Measurements from ENCODE around the gene KCNAB1. TPM values are rescaled to one million over a fixed set of nuclear protein-coding genes. Genes with fewer than 3 reads are reported as not detected.

Gene KCNAB1
- total RNA-seq, 2 donors from 2014 or later, result 0.07 to 0.74 TPM

DNA sequence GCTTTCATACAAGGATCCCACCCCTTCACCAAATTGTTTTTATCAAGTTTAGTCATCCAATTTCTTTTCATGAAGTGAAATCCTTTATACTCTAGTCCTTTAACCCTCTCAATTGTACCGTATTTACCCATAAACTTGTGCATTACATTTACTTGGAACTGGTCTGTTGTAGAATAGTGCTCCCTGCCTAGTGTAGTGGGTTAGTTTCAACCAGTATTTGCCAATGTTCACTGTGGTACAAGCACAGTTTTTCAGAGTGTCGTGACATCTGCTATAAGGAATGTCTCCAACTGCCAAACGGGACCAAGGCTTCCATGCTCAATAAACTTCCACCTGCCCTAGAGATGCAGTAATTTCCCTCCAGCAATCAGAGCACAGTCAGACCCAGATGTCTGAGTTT, 211.9 kb downstream of the KCNAB1 start:
- H3K27me3 ChIP-seq, result no peaks in the 10 kb centered on the region
- H3K36me3 ChIP-seq, result no peaks in the 10 kb centered on the region
- H3K9ac ChIP-seq (ENCODE audit: low read depth in 2 of 2, low read length in 2 of 2), result no peak overlapping the region
- no peak overlapping the region for H3K27ac ChIP-seq
- H3K4me1 ChIP-seq, result no peaks in the 10 kb centered on the region
- H3K9me3 ChIP-seq, result no peaks in the 10 kb centered on the region
- intact Hi-C loops (cut with DNase I), result no loop called here
- H3K4me3 ChIP-seq, result no peak overlapping the region
- TF ChIP-seq, protein P1, sequence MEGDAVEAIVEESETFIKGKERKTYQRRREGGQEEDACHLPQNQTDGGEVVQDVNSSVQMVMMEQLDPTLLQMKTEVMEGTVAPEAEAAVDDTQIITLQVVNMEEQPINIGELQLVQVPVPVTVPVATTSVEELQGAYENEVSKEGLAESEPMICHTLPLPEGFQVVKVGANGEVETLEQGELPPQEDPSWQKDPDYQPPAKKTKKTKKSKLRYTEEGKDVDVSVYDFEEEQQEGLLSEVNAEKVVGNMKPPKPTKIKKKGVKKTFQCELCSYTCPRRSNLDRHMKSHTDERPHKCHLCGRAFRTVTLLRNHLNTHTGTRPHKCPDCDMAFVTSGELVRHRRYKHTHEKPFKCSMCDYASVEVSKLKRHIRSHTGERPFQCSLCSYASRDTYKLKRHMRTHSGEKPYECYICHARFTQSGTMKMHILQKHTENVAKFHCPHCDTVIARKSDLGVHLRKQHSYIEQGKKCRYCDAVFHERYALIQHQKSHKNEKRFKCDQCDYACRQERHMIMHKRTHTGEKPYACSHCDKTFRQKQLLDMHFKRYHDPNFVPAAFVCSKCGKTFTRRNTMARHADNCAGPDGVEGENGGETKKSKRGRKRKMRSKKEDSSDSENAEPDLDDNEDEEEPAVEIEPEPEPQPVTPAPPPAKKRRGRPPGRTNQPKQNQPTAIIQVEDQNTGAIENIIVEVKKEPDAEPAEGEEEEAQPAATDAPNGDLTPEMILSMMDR (IDR thresholded peaks at IDR 0.05), result no peak
- no peak for DNase-seq

DNA sequence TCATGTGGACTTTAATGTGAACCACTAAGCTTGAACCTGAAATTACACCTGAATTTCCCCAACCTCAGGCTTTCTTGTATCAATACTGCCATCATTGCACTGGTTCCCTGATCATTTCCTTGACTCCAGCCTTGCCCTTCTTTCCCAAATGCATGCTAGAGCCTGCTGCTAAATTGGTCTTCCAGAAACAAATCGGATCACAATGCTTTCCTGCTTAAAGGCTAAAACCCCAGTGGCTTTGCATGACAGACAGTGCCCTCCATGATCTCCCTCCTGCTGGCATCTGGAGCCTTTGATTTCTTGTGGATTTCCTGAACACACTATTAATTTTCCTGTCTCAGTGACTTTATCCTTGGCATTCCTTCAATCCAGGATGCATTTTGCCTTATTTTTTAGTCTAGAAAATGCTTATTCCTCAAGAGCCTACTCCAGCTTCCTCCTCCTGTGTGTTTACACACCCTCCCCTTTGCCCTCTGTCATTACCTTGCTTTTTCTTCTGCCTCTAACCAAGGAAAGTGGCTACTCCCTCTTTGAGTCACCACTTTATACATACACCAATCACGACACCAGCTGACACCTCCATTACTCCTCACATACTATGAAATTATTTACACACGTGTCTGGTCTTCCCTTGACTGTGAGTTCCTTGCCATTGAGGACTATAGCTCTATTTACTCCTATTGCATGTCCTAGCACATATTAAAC, 214.6 kb downstream of the KCNAB1 start:
- Histone ChIP-seq H3K36me3 (no peaks in the 10 kb centered on the region), H3K9me3 (no peaks in the 10 kb centered on the region)

DNA sequence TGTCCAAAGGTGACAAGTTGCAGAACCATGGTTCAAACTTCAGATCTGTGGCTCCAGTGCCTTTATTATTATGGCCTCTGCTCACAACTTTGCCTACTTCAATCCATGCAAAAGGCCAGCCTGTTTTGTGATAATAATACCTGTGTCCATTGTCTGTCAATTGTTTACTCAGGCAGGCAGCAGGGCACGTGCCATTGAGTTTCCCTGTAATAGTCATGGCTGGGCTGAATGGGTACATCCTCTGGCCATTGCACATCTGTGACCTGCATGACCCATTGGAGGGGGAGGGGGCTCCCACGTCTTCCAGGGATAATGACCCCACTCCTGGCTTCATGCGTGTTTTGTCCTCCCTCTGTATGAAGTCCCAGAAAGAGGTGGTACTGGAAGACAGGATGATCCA, 219.1 kb downstream of the KCNAB1 start:
- H3K9ac ChIP-seq (ENCODE audit: low read depth in 2 of 2, low read length in 2 of 2), result no peak overlapping the region
- intact Hi-C loops (cut with DNase I), result no loop called here
- H3K27me3 ChIP-seq, result no peaks in the 10 kb centered on the region
- TF ChIP-seq, protein P1 (IDR thresholded peaks at IDR 0.05), result no peak
- DNase-seq, result no peak
- H3K27ac ChIP-seq, result no peak overlapping the region
- no peaks in the 10 kb centered on the region for H3K9me3 ChIP-seq
- no peaks in the 10 kb centered on the region for H3K36me3 ChIP-seq
- no peaks in the 10 kb centered on the region for H3K4me1 ChIP-seq
- H3K4me3 ChIP-seq, result no peak overlapping the region

More for the DNA sequence above, 214.6 kb downstream of the KCNAB1 start:
- DNase-seq, result peak; percentile 30
- Histone ChIP-seq H3K9ac (ENCODE audit: low read depth in 2 of 2, low read length in 2 of 2) (no peak overlapping the region), H3K27ac (no peak overlapping the region), H3K27me3 (no peaks in the 10 kb centered on the region), H3K4me1 (no peaks in the 10 kb centered on the region), H3K4me3 (no peak overlapping the region)
- intact Hi-C loops (cut with DNase I), result no loop called here
- TF ChIP-seq, protein P1 (IDR thresholded peaks at IDR 0.05), result no peak

DNA sequence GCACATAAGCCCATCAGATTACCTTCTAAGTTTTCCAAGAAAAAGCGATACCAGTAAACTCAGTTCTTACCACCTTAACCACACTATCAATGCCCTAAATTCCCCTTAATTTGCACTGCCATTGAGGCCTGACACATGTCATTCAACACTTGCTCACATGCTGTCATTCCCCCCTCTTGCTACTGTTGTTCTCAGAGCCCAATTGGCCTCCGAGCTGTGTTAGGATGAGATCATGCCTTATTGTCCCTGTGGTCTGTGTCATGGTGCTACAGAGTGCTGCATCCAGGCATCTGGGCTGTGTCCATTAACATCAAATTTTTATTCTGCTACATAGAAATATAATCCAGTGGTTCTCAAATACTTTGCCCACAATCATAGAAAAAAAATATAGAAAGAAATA, 221.0 kb downstream of the KCNAB1 start:
- TF ChIP-seq, protein P1 (IDR thresholded peaks at IDR 0.05), result no peak
- no peaks in the 10 kb centered on the region for H3K27me3 ChIP-seq
- no peaks in the 10 kb centered on the region for H3K4me1 ChIP-seq
- no peak overlapping the region for H3K27ac ChIP-seq
- H3K9ac ChIP-seq (ENCODE audit: low read depth in 2 of 2, low read length in 2 of 2), result no peak overlapping the region
- H3K4me3 ChIP-seq, result no peak overlapping the region
- DNase-seq, result no peak
- intact Hi-C loops (cut with DNase I), result no loop called here
- H3K9me3 ChIP-seq, result no peaks in the 10 kb centered on the region
- no peaks in the 10 kb centered on the region for H3K36me3 ChIP-seq

DNA sequence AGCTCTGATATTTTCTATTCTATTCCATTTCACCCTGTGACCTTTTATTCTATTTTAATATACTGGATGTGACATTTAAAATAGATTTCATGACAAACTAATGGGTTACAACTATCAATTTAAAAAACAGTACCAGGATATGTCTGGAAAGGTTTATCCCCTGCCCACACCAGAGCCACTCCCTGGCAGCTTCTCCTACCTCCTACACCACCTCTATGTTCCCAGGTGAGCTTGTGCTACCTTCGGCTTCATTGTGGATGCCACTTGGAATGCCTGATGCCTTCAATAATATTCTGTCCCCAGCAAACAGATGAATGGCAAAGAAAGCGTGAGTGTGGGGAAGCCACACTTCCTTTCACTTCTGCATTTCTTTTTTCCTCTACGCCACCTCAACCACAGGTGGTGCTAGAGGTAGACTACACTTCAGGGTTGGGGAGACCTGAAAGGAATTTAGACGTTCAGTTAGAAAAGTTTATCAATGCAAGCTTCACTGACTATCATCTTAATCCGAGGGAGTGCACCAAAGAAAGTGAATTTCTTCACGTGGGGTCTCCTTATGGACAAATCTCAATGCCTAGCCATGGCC, 221.5 kb downstream of the KCNAB1 start:
- Histone ChIP-seq H3K36me3 (no peaks in the 10 kb centered on the region), H3K27ac (no peak overlapping the region), H3K4me3 (no peak overlapping the region), H3K27me3 (no peaks in the 10 kb centered on the region), H3K9ac (ENCODE audit: low read depth in 2 of 2, low read length in 2 of 2) (no peak overlapping the region), H3K4me1 (no peaks in the 10 kb centered on the region), H3K9me3 (no peaks in the 10 kb centered on the region)
- intact Hi-C loops (cut with DNase I), result no loop called here
- no peak for DNase-seq
- TF ChIP-seq, protein P1 (IDR thresholded peaks at IDR 0.05), result no peak

Data from colonic mucosa (tissue), 4 donors.